ENCODE data around the gene GRAMD2B. TPM values are rescaled to one million over a fixed set of nuclear protein-coding genes. Genes with fewer than 3 reads are reported as not detected.

GRAMD2B gene
- total RNA-seq, 1 donor from 2014 or later, result 11.0 TPM

- Histone ChIP-seq H3K4me3 (no peak overlapping the region), H3F3A (ENCODE audit: low read depth) (no peaks in the 10 kb centered on the region), H3K27ac (no peak overlapping the region), H2AFZ (replicated peaks) (no peak overlapping the region), H3K9me3 (ENCODE audit: low read depth) (no peaks in the 10 kb centered on the region), H3K27me3 (no peaks in the 10 kb centered on the region), H3K79me2 (ENCODE audit: low read depth) (no peaks in the 10 kb centered on the region), H3K4me1 (peaks cover 7% of the 10 kb centered on the region), H3K36me3 (no peaks in the 10 kb centered on the region), H3K4me2 (no peak overlapping the region), H3K9ac (no peak overlapping the region), H4K20me1 (ENCODE audit: low read depth) (no peaks in the 10 kb centered on the region)
- Mint-ChIP-seq H3K27me3 (ENCODE audit: insufficient read depth, low read depth) (peaks cover 2% of the 10 kb centered on the region), H3K4me1 (peaks cover 16% of the 10 kb centered on the region), H3K27ac (no peak overlapping the region), H3K4me3 (no peak overlapping the region), H3K36me3 (no peaks in the 10 kb centered on the region), H3K9me3 (peaks cover 9% of the 10 kb centered on the region)
- no peak for TF ChIP-seq CTCF (IDR thresholded peaks at IDR 0.05)
- TF ChIP-seq EZH2 (IDR thresholded peaks at IDR 0.05), result no peak
- no peak for TF ChIP-seq EZH2phosphoT487 (IDR thresholded peaks at IDR 0.05)
- no peak for DNase-seq (ENCODE audit: low spot score)
Measured at GRCh38 chr5:126391386-126391785, 31.8 kb upstream of the GRAMD2B start.

GRCh38 chr5:126394211-126394788, 28.9 kb upstream of the GRAMD2B start:
- Histone ChIP-seq H2AFZ (replicated peaks) (no peak overlapping the region), H3K9me3 (ENCODE audit: low read depth) (no peaks in the 10 kb centered on the region), H3K9ac (no peak overlapping the region), H3F3A (ENCODE audit: low read depth) (no peaks in the 10 kb centered on the region), H4K20me1 (ENCODE audit: low read depth) (no peaks in the 10 kb centered on the region), H3K36me3 (no peaks in the 10 kb centered on the region), H3K4me3 (no peak overlapping the region), H3K4me1 (peaks cover 4% of the 10 kb centered on the region), H3K79me2 (ENCODE audit: low read depth) (no peaks in the 10 kb centered on the region), H3K27ac (no peak overlapping the region), H3K4me2 (no peak overlapping the region), H3K27me3 (no peaks in the 10 kb centered on the region)
- TF ChIP-seq EZH2phosphoT487 (IDR thresholded peaks at IDR 0.05) (no peak), CTCF (IDR thresholded peaks at IDR 0.05) (no peak), EZH2 (IDR thresholded peaks at IDR 0.05) (no peak)
- peaks cover 21% of the 10 kb centered on the region for H3K9me3 Mint-ChIP-seq
- H3K4me1 Mint-ChIP-seq, result peaks cover 16% of the 10 kb centered on the region
- no peak for DNase-seq (ENCODE audit: low spot score)
- no peaks in the 10 kb centered on the region for H3K36me3 Mint-ChIP-seq
- no peak overlapping the region for H3K27ac Mint-ChIP-seq
- H3K27me3 Mint-ChIP-seq (ENCODE audit: insufficient read depth, low read depth), result peaks cover 4% of the 10 kb centered on the region
- H3K4me3 Mint-ChIP-seq, result no peak overlapping the region

- Histone ChIP-seq H3F3A (ENCODE audit: low read depth) (no peaks in the 10 kb centered on the region), H3K4me1 (peaks cover 4% of the 10 kb centered on the region), H3K4me2 (no peak overlapping the region), H3K27ac (no peak overlapping the region), H3K36me3 (no peaks in the 10 kb centered on the region), H4K20me1 (ENCODE audit: low read depth) (no peaks in the 10 kb centered on the region), H3K9me3 (ENCODE audit: low read depth) (peaks cover 6% of the 10 kb centered on the region), H3K4me3 (no peak overlapping the region), H2AFZ (replicated peaks) (no peak overlapping the region), H3K79me2 (ENCODE audit: low read depth) (no peaks in the 10 kb centered on the region), H3K9ac (no peak overlapping the region), H3K27me3 (no peaks in the 10 kb centered on the region)
- DNase-seq (ENCODE audit: low spot score), result peak; percentile 20
- Mint-ChIP-seq H3K36me3 (no peaks in the 10 kb centered on the region), H3K4me3 (no peak overlapping the region), H3K27me3 (ENCODE audit: insufficient read depth, low read depth) (peaks cover 4% of the 10 kb centered on the region), H3K4me1 (peaks cover 16% of the 10 kb centered on the region), H3K9me3 (peaks cover 26% of the 10 kb centered on the region), H3K27ac (peak overlapping the region; percentile 61)
- TF ChIP-seq CTCF (IDR thresholded peaks at IDR 0.05), result no peak
Measured at GRCh38 chr5:126395198-126395597, 28.0 kb upstream of the GRAMD2B start.
